ENCODE results near the gene TBC1D9B.

- TF ChIP-seq CTCF (IDR thresholded peaks at IDR 0.05) (no peak), POLR2A (IDR thresholded peaks at IDR 0.05) (no peak)
These were observed 24.5 kb downstream of the TBC1D9B start for GRCh38 chr5:179883163-179883562.
